IMR-90 (cell line): ENCODE data around the gene HMCN1. TPM values are rescaled to one million over a fixed set of nuclear protein-coding genes. Genes with fewer than 3 reads are reported as not detected.

Source experiments
- ATAC-seq: fragments of 200-7000 bp; cut with Tn5 transposase; 2 replicates; pipeline ENCODE4 v1.9.1; 2020; ENCODE audit warnings: low read depth, mild to moderate bottlenecking, moderate library complexity
- BruUV-seq: library from RNA; stranded (reverse); fragments of 400-500 nt; replicated peaks from 2 replicates; lab custom pipeline; 2021; lab: Mats Ljungman, UMichigan
- CTCF ChIA-PET: fragments of 300-600 bp; formaldehyde crosslinking; extraction: SDS; loops from one replicate; lab custom pipeline; 2021; ENCODE audit warnings: antibody characterized with exemption; lab: Yijun Ruan, JAX
- POLR2A ChIA-PET: fragments of 300-600 bp; sonication (Branson Sonifier 250); formaldehyde crosslinking; loops from one replicate; lab custom pipeline; 2022; ENCODE audit warnings: antibody characterized with exemption; ENCODE audit not compliant: unreplicated experiment; lab: Charles Lee
- DNase-seq: peaks from one replicate; pipeline ENCODE4 v3.0.0; 2013
- H2AFZ ChIP-seq: replicated peaks from 2 replicates; pipeline ENCODE3; 2013; ENCODE audit warnings: low read length, mild to moderate bottlenecking; ENCODE audit not compliant: poor library complexity
- H2AK5ac ChIP-seq: 2 replicates; pipeline ENCODE4 v1.6.1; 2013; ENCODE audit warnings: low read depth, low read length, inconsistent platforms
- H2AK9ac ChIP-seq: replicated peaks from 2 replicates; pipeline ENCODE3; 2013; ENCODE audit warnings: mild to moderate bottlenecking, low read depth, low read length, moderate library complexity; ENCODE audit not compliant: poor library complexity
- H2BK120ac ChIP-seq: 2 replicates; pipeline ENCODE4 v1.6.1; 2013; ENCODE audit warnings: low read depth, low read length, inconsistent platforms
- H2BK15ac ChIP-seq: 3 replicates; pipeline ENCODE4 v1.6.1; 2013; ENCODE audit warnings: low read depth, low read length, inconsistent platforms
- H2BK20ac ChIP-seq: 2 replicates; pipeline ENCODE4 v1.6.1; 2013; ENCODE audit warnings: low read depth, mild to moderate bottlenecking, inconsistent platforms, low read length, moderate library complexity
- H2BK5ac ChIP-seq: 2 replicates; pipeline ENCODE4 v1.6.1; 2013; ENCODE audit warnings: mild to moderate bottlenecking, low read depth, low read length, inconsistent platforms; ENCODE audit not compliant: poor library complexity, severe bottlenecking
- H3K14ac ChIP-seq: replicated peaks from 2 replicates; pipeline ENCODE4 v1.6.1; 2013; ENCODE audit warnings: low read depth, low read length, inconsistent platforms
- H3K18ac ChIP-seq: 2 replicates; pipeline ENCODE4 v1.6.1; 2013; ENCODE audit warnings: low read depth, low read length, control low read depth
- H3K23ac ChIP-seq: 2 replicates; pipeline ENCODE4 v1.6.1; 2013; ENCODE audit warnings: low read depth, low read length, inconsistent platforms
- H3K27ac ChIP-seq: 2 replicates; pipeline ENCODE4 v1.5.1; 2013; ENCODE audit warnings: mild to moderate bottlenecking, control low read depth, low read length; ENCODE audit not compliant: insufficient read depth
- H3K27me3 ChIP-seq: 2 replicates; pipeline ENCODE4 v1.6.1; 2013; ENCODE audit warnings: low read length; ENCODE audit not compliant: control insufficient read depth, insufficient read depth
- H3K36me3 ChIP-seq: 2 replicates; pipeline ENCODE4 v1.6.1; 2013; ENCODE audit warnings: low read length, mixed read lengths; ENCODE audit not compliant: control insufficient read depth, insufficient read depth
- H3K4ac ChIP-seq: 2 replicates; pipeline ENCODE4 v1.6.1; 2013; ENCODE audit warnings: low read depth, low read length, inconsistent platforms
- H3K4me1 ChIP-seq: 2 replicates; pipeline ENCODE4 v1.6.1; 2013; ENCODE audit warnings: low read length, mixed read lengths; ENCODE audit not compliant: control insufficient read depth, insufficient read depth
- H3K4me2 ChIP-seq: 2 replicates; pipeline ENCODE4 v1.6.1; 2013; ENCODE audit warnings: low read depth, mild to moderate bottlenecking, control low read depth, low read length, moderate library complexity
- H3K4me3 ChIP-seq: 2 replicates; pipeline ENCODE4 v1.5.1; 2013; ENCODE audit warnings: low read depth, mild to moderate bottlenecking, control low read depth, low read length, moderate library complexity; ENCODE audit not compliant: insufficient read depth
- H3K56ac ChIP-seq: 2 replicates; pipeline ENCODE4 v1.6.1; 2013; ENCODE audit warnings: low read length, inconsistent platforms; ENCODE audit not compliant: insufficient read depth; ENCODE audit errors: extremely low read depth
- H3K79me1 ChIP-seq, 2 experiments: 2 replicates each; pipeline ENCODE4 v1.6.1; 2013; ENCODE audit warnings: low read length in 2 of 2, inconsistent platforms in 1 of 2, low read depth in 1 of 2
- H3K9ac ChIP-seq: 2 replicates; pipeline ENCODE4 v1.6.1; 2013; ENCODE audit warnings: low read depth, low read length, control low read depth
- H3K9me1 ChIP-seq: 2 replicates; pipeline ENCODE4 v1.6.1; 2013; ENCODE audit warnings: low read length, inconsistent platforms; ENCODE audit not compliant: insufficient read depth
- H3K9me3 ChIP-seq: 2 replicates; pipeline ENCODE4 v1.6.1; 2013; ENCODE audit warnings: low read length; ENCODE audit not compliant: control insufficient read depth, insufficient read depth
- H4K20me1 ChIP-seq: 2 replicates; pipeline ENCODE4 v1.6.1; 2013; ENCODE audit warnings: low read length, inconsistent platforms; ENCODE audit not compliant: insufficient read depth
- H4K5ac ChIP-seq: 2 replicates; pipeline ENCODE4 v1.6.1; 2013; ENCODE audit warnings: mild to moderate bottlenecking, low read depth, low read length, control low read depth
- H4K8ac ChIP-seq, 2 experiments: 2 replicates each; pipeline ENCODE4 v1.6.1; 2013; ENCODE audit warnings: low read depth in 2 of 2, low read length in 2 of 2, control low read depth in 1 of 2, inconsistent platforms in 1 of 2
- H4K91ac ChIP-seq: 2 replicates; pipeline ENCODE4 v1.6.1; 2013; ENCODE audit warnings: low read depth, low read length, inconsistent platforms; ENCODE audit not compliant: insufficient read depth
- CEBPB ChIP-seq: IDR thresholded peaks from 2 replicates; pipeline ENCODE4 v1.6.1; 2012; ENCODE audit warnings: low read depth, low read length, improper control_type of control experiment
- RAD21 ChIP-seq: IDR thresholded peaks from 2 replicates; pipeline ENCODE4 v1.6.1; 2012; ENCODE audit warnings: low read length, improper control_type of control experiment
- WGBS, 2 experiments: methylation state at CpG; one replicate each; pipeline versions ENCODE4 v1.1.5 to v1.1.7; 2013; ENCODE audit warnings: missing lambda C conversion rate in 2 of 2; ENCODE audit not compliant: insufficient read length in 1 of 2; ENCODE audit errors: extremely low coverage in 2 of 2; 5-methylcytosine and 5-hydroxymethylcytosine counted together
- dilution Hi-C: fragments of 300-500 bp; cut with HindIII; formaldehyde crosslinking; loops from one replicate; pipeline ENCODE4 v1.14.3; 2018; ENCODE audit warnings: low sequenced_read_pairs; ENCODE audit not compliant: unreplicated experiment
- in situ Hi-C: fragments of 300-500 bp; cut with MboI; formaldehyde crosslinking; loops from 3 replicates; pipeline ENCODE4 v1.14.3; 2019; ENCODE audit warnings: low sequenced_read_pairs, inconsistent platforms, mixed read lengths
- intact Hi-C: fragments of 100-400 bp; cut with micrococcal nuclease; formaldehyde crosslinking; loops from 2 replicates; pipeline ENCODE4 v1.10.0; 2022
- polyA plus RNA-seq, 3 experiments: library from polyadenylated mRNA; depleted of rRNA; stranded (reverse); fragments of >200 nt; gene quantifications; 2 replicates each; pipeline ENCODE4 v1.2.3, GENCODE V29; 2012; ENCODE audit warnings: low replicate concordance in 1 of 3
- total RNA-seq: library from RNA; depleted of rRNA; stranded (reverse); fragments of >200 nt; gene quantifications from 2 replicates; pipeline ENCODE4 v1.2.3, GENCODE V29; 2012
- TF ChIP-seq, protein P1 (sequence below): conservative IDR thresholded peaks from 2 replicates; pipeline ENCODE4 v1.5.1; 2012; ENCODE audit warnings: mild to moderate bottlenecking, low read depth, low read length, improper control_type of control experiment

The HMCN1 gene
- total and polyA plus RNA-seq, 2 of the 4 experiments (the other 2 are of a cell fraction) = 6.1 to 11.7 TPM

DNA sequence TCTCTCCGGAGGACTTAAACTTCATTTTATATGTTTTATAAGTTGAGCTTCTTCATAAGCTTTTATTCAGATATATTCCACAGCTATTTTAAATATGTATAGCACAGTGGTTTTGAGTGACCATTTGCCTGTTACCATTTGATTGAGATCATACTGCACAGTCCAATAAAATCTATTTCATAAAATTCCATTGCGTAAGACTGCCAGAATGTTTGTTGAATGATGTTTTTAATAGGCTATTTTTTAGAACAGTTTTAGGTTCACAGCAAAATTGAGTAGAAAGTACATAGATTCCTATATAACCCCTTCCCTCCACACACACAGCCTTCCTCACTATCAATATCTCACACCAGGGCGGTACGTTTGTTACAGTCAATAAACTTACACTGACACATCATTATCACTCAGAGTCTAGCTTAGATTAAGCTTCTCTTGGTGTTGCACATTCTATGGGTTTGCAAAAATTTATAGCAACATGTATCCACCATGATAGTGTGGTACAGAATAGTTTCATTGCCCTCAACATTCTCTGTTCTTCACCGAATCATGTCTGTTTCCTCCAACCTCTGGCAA is 433.0 kb downstream of the HMCN1 start:
- H3K23ac ChIP-seq = no peak overlapping the region
- no peak overlapping the region for H2AK5ac ChIP-seq
- H3K79me1 ChIP-seq = no peaks in the 10 kb centered on the region
- intact Hi-C loops (no loop called here), dilution Hi-C loops (no loop called here), in situ Hi-C loops (no loop called here)
- H3K9me1 ChIP-seq = no peaks in the 10 kb centered on the region
- no peak overlapping the region for H3K56ac ChIP-seq
- H3K18ac ChIP-seq = no peak overlapping the region
- H3K4me3 ChIP-seq = no peak overlapping the region
- BruUV-seq = no TSS peak
- no peaks in the 10 kb centered on the region for H3K9me3 ChIP-seq
- no peak overlapping the region for H2BK120ac ChIP-seq
- no peak overlapping the region for H4K8ac ChIP-seq
- no peak overlapping the region for H2BK15ac ChIP-seq
- DNase-seq = no peak
- no peak overlapping the region for H3K14ac ChIP-seq
- H2AK9ac ChIP-seq = no peak overlapping the region
- TF ChIP-seq, protein P1, sequence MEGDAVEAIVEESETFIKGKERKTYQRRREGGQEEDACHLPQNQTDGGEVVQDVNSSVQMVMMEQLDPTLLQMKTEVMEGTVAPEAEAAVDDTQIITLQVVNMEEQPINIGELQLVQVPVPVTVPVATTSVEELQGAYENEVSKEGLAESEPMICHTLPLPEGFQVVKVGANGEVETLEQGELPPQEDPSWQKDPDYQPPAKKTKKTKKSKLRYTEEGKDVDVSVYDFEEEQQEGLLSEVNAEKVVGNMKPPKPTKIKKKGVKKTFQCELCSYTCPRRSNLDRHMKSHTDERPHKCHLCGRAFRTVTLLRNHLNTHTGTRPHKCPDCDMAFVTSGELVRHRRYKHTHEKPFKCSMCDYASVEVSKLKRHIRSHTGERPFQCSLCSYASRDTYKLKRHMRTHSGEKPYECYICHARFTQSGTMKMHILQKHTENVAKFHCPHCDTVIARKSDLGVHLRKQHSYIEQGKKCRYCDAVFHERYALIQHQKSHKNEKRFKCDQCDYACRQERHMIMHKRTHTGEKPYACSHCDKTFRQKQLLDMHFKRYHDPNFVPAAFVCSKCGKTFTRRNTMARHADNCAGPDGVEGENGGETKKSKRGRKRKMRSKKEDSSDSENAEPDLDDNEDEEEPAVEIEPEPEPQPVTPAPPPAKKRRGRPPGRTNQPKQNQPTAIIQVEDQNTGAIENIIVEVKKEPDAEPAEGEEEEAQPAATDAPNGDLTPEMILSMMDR = no peak
- TF ChIP-seq CEBPB (peak; percentile 75), RAD21 (no peak)
- ChIA-PET POLR2A (no interaction called here), CTCF (no interaction called here)
- no peak overlapping the region for H4K91ac ChIP-seq
- no peak for ATAC-seq
- H2AFZ ChIP-seq = no peak overlapping the region
- no peaks in the 10 kb centered on the region for H3K4me1 ChIP-seq
- H3K9ac ChIP-seq = no peak overlapping the region
- H2BK5ac ChIP-seq = no peak overlapping the region
- H4K20me1 ChIP-seq = no peaks in the 10 kb centered on the region
- no peaks in the 10 kb centered on the region for H3K27me3 ChIP-seq
- no CpG with 5 or more reads among the region's 5 CpGs for WGBS, 2 experiments
- no peak overlapping the region for H4K5ac ChIP-seq
- H3K36me3 ChIP-seq = no peaks in the 10 kb centered on the region; the same call in 1 of the 2 replicates
- no peak overlapping the region for H3K4ac ChIP-seq
- H3K27ac ChIP-seq = no peak overlapping the region
- H2BK20ac ChIP-seq = no peak overlapping the region
- no peak overlapping the region for H3K4me2 ChIP-seq
